Stimulated activated CD4-positive, alpha-beta T cell treated with anti-CD3 and anti-CD28 coated beads, Interleukin-1b, Interleukin-23, amount 100 ng/mL, for 48 hours (primary cell): Measurements from ENCODE around the gene MYH7.
"Not testable (repeated sequence)": the region's sequence is repeated elsewhere in the genome, so short reads cannot be mapped to it uniquely, and the experiment has no call there.

Source experiments
- DNase-seq: peaks from one replicate; pipeline ENCODE4 v3.0.0-alpha.2; 2020

MYH7 gene

GRCh38 chr14:23430016-23430722, 5.3 kb downstream of the MYH7 start:
- DNase-seq: no peak

- no peak for DNase-seq
These were observed 6.6 kb downstream of the MYH7 start for GRCh38 chr14:23428686-23429495.

DNA sequence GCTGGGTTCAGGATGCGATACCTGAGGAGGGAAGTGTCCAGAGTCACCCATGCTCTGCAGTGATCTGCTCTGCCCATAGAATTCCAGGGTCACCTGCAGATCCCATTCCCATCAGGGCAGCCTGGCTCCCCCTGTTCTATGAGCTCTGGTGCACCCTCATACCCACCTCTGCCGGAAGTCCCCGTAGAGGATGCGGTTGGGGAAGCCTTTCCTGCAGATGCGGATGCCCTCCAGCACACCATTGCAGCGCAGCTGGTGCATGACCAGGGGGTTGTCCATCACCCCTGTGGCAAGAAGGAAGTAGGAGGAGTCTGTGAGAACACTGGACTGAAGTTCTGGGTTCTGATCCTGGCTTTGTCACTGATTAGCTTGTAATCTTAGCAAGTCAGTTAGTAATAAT, 9.7 kb downstream of the MYH7 start:
- not testable (repeated sequence) for DNase-seq

DNA sequence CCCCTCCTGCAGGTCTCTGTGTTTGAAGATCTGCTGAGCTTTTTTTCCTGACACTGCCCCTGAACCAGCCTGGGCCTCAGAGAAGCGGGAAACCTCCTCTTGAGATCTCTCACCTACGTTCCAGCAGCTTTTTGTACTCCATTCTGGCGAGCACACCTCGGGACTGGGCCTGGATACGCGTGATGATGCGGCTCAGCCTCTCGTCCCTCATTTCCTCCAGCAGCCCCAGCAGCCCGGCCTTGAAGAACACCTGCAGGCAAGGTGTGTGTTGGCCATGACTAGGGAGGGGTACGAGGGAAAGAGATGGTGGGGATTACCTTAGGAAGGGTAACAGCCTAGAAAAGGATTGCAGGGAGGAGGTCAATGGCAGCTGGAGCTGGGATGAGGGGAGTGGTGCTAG, 10.3 kb downstream of the MYH7 start:
- DNase-seq: no peak

DNA sequence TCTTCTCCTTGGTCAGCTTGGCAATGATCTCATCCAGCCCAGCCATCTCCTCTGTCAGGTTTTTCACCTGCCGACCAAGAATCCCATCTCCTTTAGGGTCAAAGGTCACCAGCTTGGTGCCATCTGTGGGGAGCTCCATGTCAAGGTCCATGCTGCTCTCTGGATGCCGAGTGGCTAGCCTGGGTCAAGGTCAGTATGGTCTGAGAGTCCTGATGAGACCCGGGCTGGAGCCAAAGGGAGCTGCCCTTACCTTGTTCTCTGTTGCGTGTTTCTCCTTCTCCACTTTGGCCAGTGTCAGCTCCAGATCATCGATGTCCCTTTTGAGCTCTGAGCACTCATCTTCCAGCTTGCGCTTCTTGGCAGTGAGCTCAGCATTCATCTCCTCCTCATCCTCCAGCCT, 11.8 kb downstream of the MYH7 start:
- DNase-seq: no peak

DNA sequence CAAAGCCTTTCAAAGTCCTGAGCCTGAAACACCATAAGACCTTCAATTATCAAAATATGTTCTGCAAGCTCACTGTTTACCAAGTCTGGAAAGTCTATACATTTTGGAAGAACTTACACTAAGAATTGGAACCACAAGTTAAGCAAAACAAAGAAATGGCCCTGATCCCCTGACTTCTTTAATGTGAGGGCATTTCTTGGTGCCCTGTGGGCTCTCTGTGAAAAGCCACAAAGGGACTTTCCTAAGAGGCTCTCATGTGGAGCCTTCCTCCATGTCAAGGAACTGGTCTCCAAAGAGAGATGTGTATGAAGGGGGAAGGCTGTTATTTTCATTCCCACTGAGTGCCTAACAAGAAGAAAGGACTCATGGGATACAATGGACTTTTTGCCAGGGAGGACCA, 13.9 kb downstream of the MYH7 start:
- DNase-seq: no peak

- DNase-seq: not testable (repeated sequence)
These were observed 15.8 kb downstream of the MYH7 start for GRCh38 chr14:23419646-23420045.

DNA sequence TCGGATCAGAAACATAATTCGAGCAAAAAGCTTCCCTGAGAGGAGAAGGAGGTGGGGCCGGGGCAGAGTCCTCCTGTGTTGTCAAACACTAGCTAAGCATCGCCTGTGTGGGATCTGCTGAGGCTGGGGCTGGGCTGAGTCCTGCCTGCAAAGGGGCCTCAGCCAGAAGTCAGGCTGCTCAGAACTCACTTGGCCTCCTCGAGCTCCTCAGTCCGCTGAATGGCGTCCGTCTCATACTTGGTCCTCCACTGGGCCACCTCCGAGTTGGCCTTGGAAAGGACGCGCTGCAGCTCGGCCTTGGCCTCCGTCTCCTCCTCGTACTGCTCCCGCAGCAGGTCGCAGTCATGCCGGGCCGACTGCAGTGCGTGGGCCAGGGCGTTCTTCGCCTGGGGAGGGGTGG, 17.4 kb downstream of the MYH7 start:
- DNase-seq: no peak

DNA sequence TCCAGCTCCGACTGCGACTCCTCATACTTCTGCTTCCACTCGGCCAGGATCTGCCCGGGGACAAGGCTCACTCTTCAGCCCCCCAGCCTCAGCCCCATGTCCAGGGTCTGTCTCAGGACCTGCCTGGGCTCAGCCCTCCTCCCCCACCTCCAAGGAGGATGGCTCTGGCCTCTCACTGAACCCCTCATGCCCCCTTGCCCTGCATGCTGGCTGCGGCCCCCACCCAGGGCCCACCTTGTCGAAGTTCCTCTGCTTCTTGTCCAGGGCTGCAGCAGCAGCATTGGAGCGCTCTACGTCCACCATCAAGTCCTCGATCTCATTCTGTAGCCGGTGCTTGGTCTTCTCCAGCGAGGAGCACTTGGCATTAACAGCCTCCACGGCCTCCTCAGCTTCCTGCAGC, 18.2 kb downstream of the MYH7 start:
- DNase-seq: not testable (repeated sequence)

DNA sequence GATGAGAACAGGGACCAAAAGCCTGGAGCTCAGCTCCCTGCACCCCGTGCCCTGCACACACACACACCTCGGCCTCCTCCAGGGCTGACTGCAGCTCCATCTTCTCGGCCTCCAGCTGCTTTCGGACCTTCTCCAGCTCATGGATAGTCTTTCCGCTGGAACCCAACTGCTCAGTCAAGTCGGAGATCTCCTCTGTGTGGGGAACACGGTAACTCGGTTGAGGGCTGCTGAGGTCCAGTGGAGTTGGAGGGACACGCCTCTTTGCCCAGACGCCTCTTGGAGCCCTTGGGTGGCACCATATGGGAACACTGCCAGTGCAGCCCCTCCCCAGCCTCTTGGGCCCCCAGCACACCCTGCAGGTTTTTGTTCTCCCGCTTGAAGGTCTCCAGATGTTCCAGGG, 18.7 kb downstream of the MYH7 start:
- no peak for DNase-seq

GRCh38 chr14:23415821-23416778, 19.4 kb downstream of the MYH7 start:
- no peak for DNase-seq

- DNase-seq: no peak
These were observed 20.3 kb downstream of the MYH7 start for GRCh38 chr14:23414906-23415820.

GRCh38 chr14:23414254-23414653, 21.2 kb downstream of the MYH7 start:
- no peak for DNase-seq

GRCh38 chr14:23413681-23414080, 21.8 kb downstream of the MYH7 start:
- no peak for DNase-seq

DNA sequence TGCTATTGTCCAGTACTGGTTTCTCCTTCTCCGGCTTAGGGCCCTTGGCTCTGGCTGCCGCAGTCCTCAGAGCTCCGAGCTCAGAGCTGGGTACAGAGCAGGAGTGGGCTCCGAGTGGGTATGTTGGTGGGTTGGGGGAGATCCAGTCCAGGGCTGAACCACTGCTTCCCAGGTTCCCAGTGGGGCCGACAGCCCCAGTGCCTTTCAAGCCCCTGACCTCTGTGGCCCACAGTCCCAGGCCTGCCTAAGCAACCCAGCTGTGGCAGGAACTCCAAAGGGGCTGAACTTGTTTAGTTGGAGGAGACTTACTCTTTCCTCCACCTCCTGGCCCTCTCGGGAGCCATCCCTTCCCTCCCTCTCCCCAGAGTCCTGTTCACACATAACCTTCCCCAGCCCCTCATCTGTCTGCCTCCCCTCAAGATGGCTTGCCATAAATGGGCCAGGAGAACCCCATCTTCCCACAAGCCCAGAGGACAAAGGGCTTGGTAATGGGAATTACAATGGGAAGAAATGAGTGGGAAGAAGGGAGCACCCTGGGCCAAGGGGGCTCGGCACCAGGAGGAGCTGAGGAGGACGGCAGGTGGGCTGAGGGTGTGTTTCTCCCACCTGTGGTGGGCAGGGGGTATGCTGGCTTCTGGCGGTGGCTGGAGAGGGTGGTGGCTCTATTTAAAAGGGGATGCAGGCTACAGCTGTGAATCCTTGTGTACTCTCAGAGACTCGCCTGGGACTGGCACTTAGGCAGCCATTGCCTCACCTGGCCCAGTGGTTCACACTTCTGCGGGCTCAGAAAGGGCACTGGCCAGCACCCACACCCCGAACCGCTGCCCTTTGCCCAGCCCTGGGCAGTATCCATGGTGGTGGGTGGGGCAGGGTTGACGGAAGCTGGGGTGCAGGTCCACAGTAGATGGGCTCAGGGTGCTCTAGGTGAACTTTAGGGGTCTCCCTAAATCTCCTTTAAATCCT, 23.6 kb downstream of the MYH7 start:
- DNase-seq: no peak

GRCh38 chr14:23409966-23410635, 25.4 kb downstream of the MYH7 start:
- no peak for DNase-seq

GRCh38 chr14:23409475-23409874, 26.0 kb downstream of the MYH7 start:
- no peak for DNase-seq

GRCh38 chr14:23408307-23408630, 27.2 kb downstream of the MYH7 start:
- DNase-seq: no peak

GRCh38 chr14:23407516-23408306, 27.7 kb downstream of the MYH7 start, which contains the start of gene MYH6:
Gene MYH6 (minus strand): TSS chr14:23408273. CDS start chr14:23407223, 1,050 bp downstream.
- DNase-seq: no peak
